Keratinocyte (primary cell): Measurements from ENCODE around the gene DIP2B.

ENCODE experiments used
- CTCF ChIP-seq, 3 experiments: IDR thresholded peaks in 1 of 3; conservative IDR thresholded peaks in 1 of 3; optimal IDR thresholded peaks in 1 of 3; 2 replicates in 2 of 3; 3 replicates in 1 of 3; pipeline versions ENCODE3 to v1.5.1; 2011; ENCODE audit warnings: low read length in 3 of 3, mild to moderate bottlenecking in 3 of 3, moderate library complexity in 2 of 3, control low read depth in 1 of 3, inconsistent platforms in 1 of 3; ENCODE audit not compliant: insufficient read depth in 2 of 3; ENCODE audit errors: extremely low read depth in 1 of 3
- EZH2 ChIP-seq: IDR thresholded peaks from one replicate; pipeline ENCODE4 v1.6.1; 2012; ENCODE audit warnings: inconsistent platforms, mild to moderate bottlenecking, low read length, moderate library complexity

DNA sequence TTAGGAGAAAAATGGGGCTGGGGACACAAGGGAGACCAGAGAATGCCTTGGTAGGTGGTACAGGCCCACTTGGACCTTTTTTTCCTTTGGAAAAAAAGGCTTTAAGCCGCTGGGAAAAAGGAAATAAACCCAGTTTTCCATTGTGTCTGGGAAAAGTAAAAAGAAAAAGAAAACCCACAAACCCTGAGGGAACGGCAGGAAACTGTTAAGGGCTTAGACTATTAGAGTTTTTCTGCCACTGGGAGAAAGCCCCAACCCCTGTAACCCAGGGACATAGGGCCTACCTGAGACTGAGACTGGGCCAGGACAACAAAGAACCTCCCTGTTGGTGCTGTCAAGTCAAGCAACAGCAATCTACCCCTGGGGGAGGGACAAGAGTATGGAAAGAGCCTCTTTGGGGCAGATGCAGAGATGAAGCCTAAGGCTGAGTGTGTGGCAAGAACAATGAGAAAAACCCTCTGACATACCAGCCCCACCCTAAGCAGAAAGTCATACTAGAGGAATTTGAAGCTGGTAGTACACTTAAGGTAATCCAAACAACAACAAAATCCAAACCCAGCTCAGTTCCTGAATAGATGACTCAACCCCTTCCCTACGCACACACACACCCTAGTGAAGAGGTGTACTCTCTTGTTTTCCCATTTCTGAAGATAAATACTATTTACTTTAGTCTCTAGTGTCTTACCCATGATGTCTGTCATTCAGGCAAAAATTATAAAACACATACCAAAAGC lies 281.9 kb downstream of the DIP2B start:
- TF ChIP-seq CTCF (optimal IDR thresholded peaks at IDR 0.05 in 1 of 3, IDR thresholded peaks at IDR 0.05 in 1 of 3, conservative IDR thresholded peaks at IDR 0.05 in 1 of 3; ENCODE audit: extremely low read depth in 1 of 3, insufficient read depth in 2 of 3, low read length in 3 of 3) (no peak), EZH2 (no peak)
